ENCODE data around the gene PLCH2.
"Not testable (repeated sequence)": the region's sequence is repeated elsewhere in the genome, so short reads cannot be mapped to it uniquely, and the experiment has no call there.

The PLCH2 gene

GRCh38 chr1:2538872-2539271, 62.8 kb downstream of the PLCH2 start:
- in situ Hi-C loops (cut with HindIII; ENCODE audit: low sequenced_read_pairs) = no loop called here

GRCh38 chr1:2539312-2539907, 63.3 kb downstream of the PLCH2 start:
- in situ Hi-C loops (cut with HindIII; ENCODE audit: low sequenced_read_pairs) = no loop called here

- in situ Hi-C loops (cut with HindIII; ENCODE audit: low sequenced_read_pairs) = no loop called here
Measured at GRCh38 chr1:2540816-2541492, 64.9 kb downstream of the PLCH2 start.

GRCh38 chr1:2541619-2542245, 65.6 kb downstream of the PLCH2 start:
- in situ Hi-C loops (cut with HindIII; ENCODE audit: low sequenced_read_pairs) = no loop called here

GRCh38 chr1:2542246-2542915, 66.3 kb downstream of the PLCH2 start:
- in situ Hi-C loops (cut with HindIII; ENCODE audit: low sequenced_read_pairs) = no loop called here

- in situ Hi-C loops (cut with HindIII; ENCODE audit: low sequenced_read_pairs) = no loop called here
Measured at GRCh38 chr1:2543543-2544092, 67.5 kb downstream of the PLCH2 start.

- in situ Hi-C loops (cut with HindIII; ENCODE audit: low sequenced_read_pairs) = no loop called here
Measured at GRCh38 chr1:2544093-2544874, 68.2 kb downstream of the PLCH2 start.

- in situ Hi-C loops (cut with HindIII; ENCODE audit: low sequenced_read_pairs) = no loop called here
Measured at GRCh38 chr1:2544875-2545640, 69.0 kb downstream of the PLCH2 start.

- in situ Hi-C loops (cut with HindIII; ENCODE audit: low sequenced_read_pairs) = no loop called here
Measured at GRCh38 chr1:2545754-2546514, 69.8 kb downstream of the PLCH2 start.

- in situ Hi-C loops (cut with HindIII; ENCODE audit: low sequenced_read_pairs) = no loop called here
Measured at GRCh38 chr1:2546515-2547209, 70.6 kb downstream of the PLCH2 start.

GRCh38 chr1:2547210-2548067, 71.3 kb downstream of the PLCH2 start:
- in situ Hi-C loops (cut with HindIII; ENCODE audit: low sequenced_read_pairs) = no loop called here

- in situ Hi-C loops (cut with HindIII; ENCODE audit: low sequenced_read_pairs) = no loop called here
Measured at GRCh38 chr1:2548068-2548589, 72.0 kb downstream of the PLCH2 start.

- in situ Hi-C loops (cut with HindIII; ENCODE audit: low sequenced_read_pairs) = not testable (repeated sequence)
Measured at GRCh38 chr1:2549367-2550029, 73.4 kb downstream of the PLCH2 start.

- in situ Hi-C loops (cut with HindIII; ENCODE audit: low sequenced_read_pairs) = not testable (repeated sequence)
Measured at GRCh38 chr1:2550309-2550861, 74.3 kb downstream of the PLCH2 start.

- in situ Hi-C loops (cut with HindIII; ENCODE audit: low sequenced_read_pairs) = not testable (repeated sequence)
Measured at GRCh38 chr1:2551544-2551943, 75.5 kb downstream of the PLCH2 start.

GRCh38 chr1:2552189-2552588, 76.1 kb downstream of the PLCH2 start:
- in situ Hi-C loops (cut with HindIII; ENCODE audit: low sequenced_read_pairs) = no loop called here

GRCh38 chr1:2553076-2553475, 77.0 kb downstream of the PLCH2 start:
- in situ Hi-C loops (cut with HindIII; ENCODE audit: low sequenced_read_pairs) = not testable (repeated sequence)
